Psoas muscle (tissue), 8 donors: ENCODE data around the gene ZBTB7B. TPM values are rescaled to one million over a fixed set of nuclear protein-coding genes. Genes with fewer than 3 reads are reported as not detected.

ENCODE experiments used
- ATAC-seq, 4 donors: fragments of 200-7000 bp; cut with Tn5 transposase; one replicate each; pipeline ENCODE4 v1.9.1; 2020; ENCODE audit warnings: moderate library complexity in 3 of 4, mild to moderate bottlenecking in 2 of 4
- DNase-seq, 2 donors: peaks; one replicate each; pipeline ENCODE4 v3.0.0-alpha.2; 2020
- H3K27ac ChIP-seq: fragments of 200-600 bp; one replicate; pipeline ENCODE4 v1.8.0; 2022
- H3K27me3 ChIP-seq, 3 donors: fragments of 200-600 bp in 1 of 3; one replicate each; pipeline versions ENCODE4 v1.6.1 to v1.8.0; 2013 to 2022; ENCODE audit warnings: low read length in 2 of 3, mild to moderate bottlenecking in 2 of 3, moderate library complexity in 1 of 3; ENCODE audit not compliant: insufficient read depth in 3 of 3
- H3K36me3 ChIP-seq, 2 donors: fragments of 200-600 bp in 1 of 2; one replicate each; pipeline versions ENCODE4 v1.6.1 to v1.8.0; 2013 to 2022; ENCODE audit warnings: low read depth in 1 of 2, mild to moderate bottlenecking in 1 of 2, moderate library complexity in 1 of 2; ENCODE audit not compliant: insufficient read depth in 1 of 2
- H3K4me1 ChIP-seq: fragments of 200-600 bp; one replicate; pipeline ENCODE4 v1.8.0; 2022
- H3K4me3 ChIP-seq: fragments of 200-600 bp; one replicate; pipeline ENCODE4 v1.8.0; 2022; ENCODE audit warnings: mild to moderate bottlenecking
- H3K9me3 ChIP-seq: fragments of 200-600 bp; one replicate; pipeline ENCODE4 v1.8.0; 2022
- CTCF ChIP-seq: fragments of 200-600 bp; IDR thresholded peaks from one replicate; pipeline ENCODE4 v1.8.0; 2022; ENCODE audit warnings: antibody characterized with exemption
- WGBS, 3 donors: extraction: QIAGEN DNeasy Blood & Tissue Kit; methylation state at CpG; one replicate each; pipeline versions ENCODE4 v1.1.6 to v1.1.7; 2013; 5-methylcytosine and 5-hydroxymethylcytosine counted together
- intact Hi-C, 2 donors: fragments of 100-400 bp; cut with DNase I; formaldehyde crosslinking; loops; one replicate each; pipeline versions ENCODE4 v1.11.0 to v1.14.2; 2022
- polyA plus RNA-seq, 3 donors: library from polyadenylated mRNA; stranded (reverse); fragments of 200-250 nt; gene quantifications; one replicate each; pipeline ENCODE4 v1.2.3, GENCODE V29; 2013
- total RNA-seq, 4 donors: library from RNA; stranded (reverse); fragmentation: NEBNext Ultra II Directional in 2 of 4; extraction: Animal tissue kit (Norgen Biotek cat#: 25700) in 2 of 4; gene quantifications; one replicate each; pipeline versions ENCODE4 v1.2.1 to v1.2.4, GENCODE V29; 2021 to 2023
- donor health status: healthy with polysubstance abuse.
- donor health status: DM: no; HTN: no; CAD: no; lungs with moderate emphysema.
- donor health status: Bipolar disorder and iron deficiency.
- donor health status: healthy.
- donor health status: DM: yes; HTN: yes; CAD: no.
- donor health status: DM: no; HTN: no; CAD: no.
- donor health status: DM: no; HTN: no; CAD: no.
- donor health status: DM: yes; HTN: yes; CAD: no.

Gene ZBTB7B
- total and polyA plus RNA-seq, 7 donors: 20.2 to 97.9 (median 55.5) TPM

DNA sequence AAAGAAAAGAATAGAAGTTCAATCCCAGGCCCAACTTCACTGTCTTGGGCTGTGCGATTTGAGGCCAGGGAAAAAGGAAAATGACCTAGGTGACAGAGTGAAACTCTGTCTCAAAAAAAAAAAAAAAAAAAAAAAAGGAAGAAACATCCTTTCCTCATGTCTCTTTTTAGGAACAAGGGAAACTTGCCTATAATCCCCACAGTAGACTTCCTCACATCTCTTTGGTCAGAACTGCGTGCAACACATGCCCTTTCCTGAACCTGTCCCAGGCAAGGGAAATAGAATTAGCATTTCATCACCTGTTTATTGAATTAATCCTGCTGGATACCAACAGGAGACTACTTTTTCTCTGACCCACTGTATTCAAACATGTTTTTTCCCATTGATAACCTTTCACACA, 33.3 kb downstream of the ZBTB7B start:
- Histone ChIP-seq H3K27me3 (no peaks in the 10 kb centered on the region), H3K4me3 (no peak overlapping the region), H3K27ac (no peak overlapping the region), H3K36me3 (no peaks in the 10 kb centered on the region), H3K4me1 (no peaks in the 10 kb centered on the region), H3K9me3 (no peaks in the 10 kb centered on the region)
- intact Hi-C loops: no loop called here
- 80 to 85% (median 83%) methylated on average over 2 of the region's 2 CpGs for WGBS, 3 donors
- DNase-seq (no peak), ATAC-seq (no peak)
- no peak for TF ChIP-seq CTCF

DNA sequence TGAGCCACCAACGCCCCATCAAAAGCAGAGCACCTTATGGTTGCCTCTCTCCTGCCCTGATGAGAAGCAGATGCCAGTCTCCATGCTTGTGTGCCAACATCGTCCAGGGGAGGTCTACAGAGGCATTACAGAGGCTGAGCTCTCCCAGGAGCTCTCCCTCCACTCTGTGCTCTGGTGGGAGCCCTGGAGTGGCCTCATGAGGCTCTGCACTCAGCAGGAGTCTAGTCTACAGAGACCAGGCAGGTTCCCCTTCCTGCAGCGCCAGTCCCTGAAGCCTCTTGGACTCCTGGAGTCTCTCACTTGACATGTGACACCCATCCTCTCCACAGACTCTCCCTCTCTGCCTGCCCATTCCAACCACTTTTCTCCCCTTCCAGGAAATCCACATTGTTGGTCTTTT, 34.4 kb downstream of the ZBTB7B start:
- Histone ChIP-seq H3K9me3 (no peaks in the 10 kb centered on the region), H3K27ac (no peak overlapping the region), H3K36me3 (no peaks in the 10 kb centered on the region), H3K27me3 (no peaks in the 10 kb centered on the region), H3K4me1 (no peaks in the 10 kb centered on the region), H3K4me3 (no peak overlapping the region)
- intact Hi-C loops: no loop called here
- DNase-seq: no peak
- WGBS, 3 donors: 84 to 88% (median 85%) methylated on average over 3 of the region's 3 CpGs
- TF ChIP-seq CTCF: no peak
- ATAC-seq: no peak

- no peaks in the 10 kb centered on the region for H3K9me3 ChIP-seq
- WGBS, 3 donors: 83 to 89% (median 86%) methylated on average over 6 of the region's 6 CpGs
- ATAC-seq: no peak
- no peak overlapping the region for H3K27ac ChIP-seq
- intact Hi-C loops: no loop called here
- TF ChIP-seq CTCF: no peak
- H3K36me3 ChIP-seq: no peaks in the 10 kb centered on the region
- H3K27me3 ChIP-seq: no peaks in the 10 kb centered on the region
- no peaks in the 10 kb centered on the region for H3K4me1 ChIP-seq
- H3K4me3 ChIP-seq: no peak overlapping the region
- no peak for DNase-seq
Measured at GRCh38 chr1:155037851-155038441, 35.3 kb downstream of the ZBTB7B start.

- no peaks in the 10 kb centered on the region for H3K4me1 ChIP-seq
- no peak overlapping the region for H3K27ac ChIP-seq
- DNase-seq (no peak), ATAC-seq (peak; percentile 31 to 68 (median 53))
- intact Hi-C loops: no loop called here
- no peak overlapping the region for H3K4me3 ChIP-seq
- H3K9me3 ChIP-seq: no peaks in the 10 kb centered on the region
- no peaks in the 10 kb centered on the region for H3K27me3 ChIP-seq
- 49 to 65% (median 56%) methylated on average over 8 of the region's 8 CpGs for WGBS, 3 donors
- no peak for TF ChIP-seq CTCF
- no peaks in the 10 kb centered on the region for H3K36me3 ChIP-seq
Measured at GRCh38 chr1:155038602-155039307, 36.2 kb downstream of the ZBTB7B start.

DNA sequence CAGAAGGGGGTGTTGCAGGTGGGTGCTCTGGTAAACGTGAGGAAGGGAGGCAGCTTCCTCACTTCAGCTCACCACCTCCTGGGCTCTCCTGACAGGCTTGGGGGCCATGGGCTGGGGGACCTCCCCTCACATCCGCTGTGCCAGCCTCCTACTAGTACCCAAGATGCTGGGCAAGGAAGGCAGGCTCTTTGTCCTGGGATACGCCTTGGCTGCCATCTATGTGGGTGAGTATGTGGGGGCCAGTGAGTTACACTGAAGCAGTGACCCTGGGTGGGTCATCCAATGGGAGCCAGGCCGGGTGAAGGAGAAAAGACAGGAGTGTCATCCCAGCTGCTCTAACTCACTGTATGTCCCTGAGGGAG, 36.7 kb downstream of the ZBTB7B start:
- WGBS, 3 donors: 78 to 86% (median 83%) methylated on average over 4 of the region's 4 CpGs
- H3K9me3 ChIP-seq: no peaks in the 10 kb centered on the region
- intact Hi-C loops: no loop called here
- no peaks in the 10 kb centered on the region for H3K27me3 ChIP-seq
- H3K36me3 ChIP-seq: no peaks in the 10 kb centered on the region
- no peak for DNase-seq
- H3K27ac ChIP-seq: no peak overlapping the region
- TF ChIP-seq CTCF: no peak
- no peak for ATAC-seq
- no peak overlapping the region for H3K4me3 ChIP-seq
- no peaks in the 10 kb centered on the region for H3K4me1 ChIP-seq
